GM18907 (cell line): Measurements from ENCODE around the gene KRT12.
"Not testable (repeated sequence)": the region's sequence is repeated elsewhere in the genome, so short reads cannot be mapped to it uniquely, and the experiment has no call there.

Source experiments
- ATAC-seq: cut with Tn5 transposase; IDR thresholded peaks from one replicate; pipeline ENCODE4 v1.9.1; 2021; ENCODE audit warnings: mild to moderate bottlenecking, moderate library complexity; ENCODE audit not compliant: unreplicated experiment

The KRT12 gene

DNA sequence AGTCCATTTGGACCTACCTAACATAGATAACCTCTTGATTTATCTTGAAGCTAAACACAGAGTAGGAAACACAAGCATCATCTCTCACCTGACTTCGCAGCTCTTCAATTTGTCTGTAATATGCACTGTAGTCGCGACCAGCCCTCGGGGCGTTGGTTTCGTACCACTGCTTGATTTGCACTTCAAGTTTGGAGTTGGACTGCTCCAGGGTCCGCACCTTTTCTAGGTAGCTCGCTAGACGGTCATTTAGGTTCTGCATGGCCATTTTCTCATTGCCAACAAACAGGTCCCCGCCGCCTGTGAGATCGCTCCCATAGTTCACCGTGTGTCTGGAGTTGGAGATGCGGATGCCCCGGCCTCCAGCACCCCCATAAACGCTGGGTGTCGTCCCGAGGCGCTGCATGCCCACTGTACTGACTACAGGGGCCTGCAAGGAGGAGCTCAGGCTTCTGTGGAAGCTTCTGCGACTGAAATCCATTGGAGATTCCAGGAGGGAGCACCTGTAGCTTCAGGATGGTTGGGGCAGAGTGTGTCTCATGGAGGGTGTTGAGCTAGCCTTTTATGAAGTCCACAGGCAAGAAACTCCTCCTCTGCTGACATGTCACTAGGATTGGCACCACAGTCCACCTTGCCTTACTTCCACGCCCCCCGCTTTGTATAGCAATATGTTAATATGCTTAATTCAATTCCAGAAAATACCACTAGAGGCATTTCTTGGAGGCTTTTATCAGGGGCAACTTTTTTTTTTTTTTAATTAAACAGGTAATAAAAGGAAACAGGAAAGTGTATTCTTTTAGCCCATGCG, 17.9 kb upstream of the KRT12 start, which contains the start of gene KRT20:
Gene KRT20, minus strand, starts transcription at position 535 of the 805 bp plus-strand sequence. Its CDS starts 57 bp downstream, at position 478.
- ATAC-seq, result no peak

DNA sequence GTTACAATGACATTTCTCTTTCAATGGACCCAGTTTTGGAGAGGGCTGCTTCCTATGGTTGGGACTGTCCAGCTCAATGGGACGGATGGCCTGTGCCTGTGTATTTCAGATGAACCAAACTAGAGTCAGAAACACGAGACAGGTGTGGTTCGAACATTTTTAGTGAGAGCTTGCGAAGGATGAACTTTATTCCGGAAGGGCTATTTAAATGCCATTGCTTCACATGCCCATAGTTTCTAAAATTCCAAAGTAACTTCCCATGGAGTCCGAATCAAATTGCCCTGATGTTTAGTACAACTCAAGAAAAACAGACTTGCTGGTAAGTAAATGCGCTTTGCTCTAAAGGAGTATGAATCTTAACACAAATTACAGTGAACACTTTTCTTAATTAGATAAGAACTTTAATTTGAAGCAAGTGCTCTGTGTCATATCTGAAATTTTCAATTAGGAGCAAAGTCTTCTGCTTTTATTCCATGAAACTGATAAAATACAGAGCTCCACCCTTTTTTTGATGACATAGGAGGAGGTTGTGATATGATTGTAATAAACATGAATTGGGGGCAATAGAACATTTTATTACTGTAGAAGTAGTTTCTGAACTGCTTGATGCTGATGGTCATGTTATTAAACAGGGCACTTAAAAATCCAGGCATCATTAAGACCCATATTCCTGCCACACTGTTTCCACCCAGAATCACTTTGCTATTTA, 16.8 kb upstream of the KRT12 start:
- ATAC-seq, result no peak

DNA sequence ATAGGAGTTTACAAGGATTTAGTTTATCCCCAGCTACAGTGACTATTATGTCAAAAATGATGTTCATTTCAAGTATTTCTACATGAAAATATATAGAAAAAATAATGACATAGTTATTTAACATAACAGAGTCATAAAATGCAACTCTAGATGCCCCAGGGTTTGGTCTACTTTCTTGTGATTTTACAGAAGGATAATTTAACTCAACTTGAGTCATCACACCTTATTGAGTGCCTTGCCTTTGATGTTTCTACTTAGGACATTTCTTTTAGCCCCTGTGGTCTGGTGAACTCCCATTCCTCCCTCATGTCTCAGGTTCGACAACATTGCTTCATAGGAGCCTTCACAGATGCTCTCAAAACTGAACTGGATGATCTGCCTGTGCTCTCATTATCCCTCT, 16.0 kb upstream of the KRT12 start:
- no peak for ATAC-seq

DNA sequence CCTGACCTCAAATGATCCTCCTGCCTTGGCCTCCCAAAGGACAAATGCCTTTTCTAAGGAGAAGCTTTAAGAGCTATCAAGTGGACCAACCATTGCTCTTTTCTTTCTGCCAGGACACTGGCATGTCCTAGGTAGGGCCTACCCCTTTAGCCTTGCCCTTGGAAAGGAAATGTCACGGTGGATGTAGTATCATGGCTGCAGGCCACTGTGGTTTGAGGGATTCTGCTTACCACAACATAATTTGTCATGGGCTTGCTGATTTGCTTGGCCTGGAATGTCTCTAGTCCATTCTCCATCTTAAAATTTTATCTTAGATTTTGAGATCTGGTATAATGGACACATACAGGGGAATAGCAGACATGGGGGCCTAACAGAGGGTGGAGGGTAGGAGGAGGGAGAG, 12.0 kb upstream of the KRT12 start:
- ATAC-seq, result no peak

DNA sequence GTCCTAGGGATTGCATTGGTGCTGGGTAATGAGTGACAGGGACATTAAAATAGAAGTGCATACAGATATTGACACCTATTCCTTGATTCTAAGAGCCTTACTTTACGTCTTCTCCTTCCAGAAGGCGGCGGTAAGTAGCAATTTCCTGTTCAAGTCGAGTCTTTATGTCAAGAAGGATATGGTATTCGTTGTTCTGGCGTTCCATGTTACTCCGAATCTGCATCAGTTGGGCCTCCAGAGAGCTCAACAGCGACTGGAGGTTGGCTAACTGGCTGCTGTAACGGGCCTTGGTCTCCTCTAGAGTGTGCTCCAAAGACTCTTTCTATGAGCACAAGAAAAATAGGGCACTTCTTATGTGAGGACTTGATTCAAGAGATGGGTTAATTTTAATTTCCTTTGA, 11.0 kb upstream of the KRT12 start:
- ATAC-seq, result no peak

DNA sequence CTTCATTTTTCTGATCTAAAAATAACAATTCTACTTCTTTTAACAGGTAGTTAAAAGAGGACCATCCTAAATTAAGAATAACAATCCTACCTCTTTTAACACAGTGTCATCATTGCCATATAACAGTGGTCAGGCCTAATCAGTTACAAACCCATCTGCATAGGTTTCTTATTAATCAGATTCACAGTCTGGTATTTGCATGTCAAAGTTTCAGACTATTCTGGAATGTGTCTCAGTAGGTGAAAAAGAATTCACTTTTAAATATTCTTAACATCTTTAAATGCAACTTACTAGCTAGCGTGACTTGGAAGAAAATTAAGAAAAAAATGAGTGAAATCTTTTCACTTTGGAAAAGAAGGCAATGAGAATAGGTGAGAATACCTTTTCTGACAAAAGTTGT, 6.8 kb upstream of the KRT12 start:
- no peak for ATAC-seq

DNA sequence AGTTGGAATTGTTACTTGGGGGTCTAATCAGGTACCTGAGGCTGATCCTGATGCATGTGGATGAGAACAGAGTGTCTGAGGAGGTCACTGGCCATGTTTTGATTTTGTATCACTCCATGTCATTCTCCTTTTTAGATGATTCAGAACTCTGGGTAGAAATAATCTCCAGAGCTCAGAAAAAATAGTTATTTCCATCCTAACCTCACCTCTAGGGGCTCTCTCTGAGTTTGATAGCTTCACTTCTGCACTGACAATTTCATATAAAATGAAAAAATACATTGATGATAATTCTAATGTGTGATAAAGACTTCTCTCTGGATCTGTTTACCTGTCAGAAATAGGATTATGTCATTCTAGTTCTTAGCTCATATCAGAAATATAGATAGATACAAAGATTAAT, 6.2 kb upstream of the KRT12 start:
- no peak for ATAC-seq

DNA sequence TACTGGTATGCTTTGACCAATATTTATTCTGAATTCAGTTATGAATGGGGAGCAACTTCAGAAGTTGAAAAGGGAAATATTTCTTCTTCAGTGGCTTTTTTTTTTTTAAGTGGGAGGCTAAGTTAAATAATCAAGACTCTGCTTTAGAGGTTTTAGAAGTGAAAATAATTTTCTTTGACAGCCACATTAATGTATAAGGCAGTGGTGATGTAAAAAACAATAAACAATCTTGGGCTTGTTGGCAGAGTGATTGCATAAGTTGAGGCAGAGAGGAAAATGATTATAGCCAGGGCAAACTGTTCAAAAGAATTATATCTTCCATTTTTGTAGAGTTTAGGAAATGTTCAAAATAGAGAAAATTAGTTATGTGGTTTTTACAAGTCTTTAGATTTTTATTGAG, 5.4 kb upstream of the KRT12 start:
- no peak for ATAC-seq

DNA sequence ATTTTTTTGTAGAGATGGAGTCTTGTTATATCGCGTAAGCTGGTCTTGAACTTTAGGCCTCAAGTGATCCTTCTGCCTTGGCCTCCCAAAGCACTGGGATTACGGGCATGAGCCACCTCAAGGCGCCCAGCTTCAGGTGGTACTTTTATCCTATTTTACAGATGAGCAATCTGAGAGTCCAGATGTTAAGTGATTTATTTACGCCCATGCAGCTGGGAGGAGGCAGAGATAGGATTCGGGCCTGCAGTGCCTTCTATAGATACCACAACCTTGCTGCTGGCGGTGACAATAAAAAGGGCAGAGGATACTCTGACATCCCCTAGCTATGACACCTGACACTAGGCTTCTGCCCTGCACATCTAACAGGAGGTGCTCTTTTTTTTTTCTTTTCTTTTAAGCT, 4.3 kb upstream of the KRT12 start:
- ATAC-seq, result no peak

DNA sequence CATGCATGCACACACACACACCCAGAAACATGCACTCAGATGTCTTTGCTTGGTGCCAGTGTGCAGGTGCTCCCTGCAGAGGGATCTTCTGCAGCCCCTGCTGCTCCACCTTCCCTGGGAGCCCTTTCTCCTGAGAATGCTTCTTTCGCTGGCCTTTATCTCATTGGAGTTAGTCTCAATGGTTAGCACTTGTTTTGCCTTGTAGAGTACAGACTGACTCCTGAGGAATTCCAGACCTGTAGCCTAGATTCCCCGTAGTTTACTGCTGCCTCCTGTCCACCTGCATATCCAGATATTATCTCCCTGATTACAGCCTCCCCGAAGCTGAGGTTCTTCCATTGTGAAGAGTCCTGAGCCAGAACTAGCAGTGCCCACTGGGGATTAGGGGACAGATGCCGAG, 3.1 kb upstream of the KRT12 start:
- ATAC-seq, result no peak

DNA sequence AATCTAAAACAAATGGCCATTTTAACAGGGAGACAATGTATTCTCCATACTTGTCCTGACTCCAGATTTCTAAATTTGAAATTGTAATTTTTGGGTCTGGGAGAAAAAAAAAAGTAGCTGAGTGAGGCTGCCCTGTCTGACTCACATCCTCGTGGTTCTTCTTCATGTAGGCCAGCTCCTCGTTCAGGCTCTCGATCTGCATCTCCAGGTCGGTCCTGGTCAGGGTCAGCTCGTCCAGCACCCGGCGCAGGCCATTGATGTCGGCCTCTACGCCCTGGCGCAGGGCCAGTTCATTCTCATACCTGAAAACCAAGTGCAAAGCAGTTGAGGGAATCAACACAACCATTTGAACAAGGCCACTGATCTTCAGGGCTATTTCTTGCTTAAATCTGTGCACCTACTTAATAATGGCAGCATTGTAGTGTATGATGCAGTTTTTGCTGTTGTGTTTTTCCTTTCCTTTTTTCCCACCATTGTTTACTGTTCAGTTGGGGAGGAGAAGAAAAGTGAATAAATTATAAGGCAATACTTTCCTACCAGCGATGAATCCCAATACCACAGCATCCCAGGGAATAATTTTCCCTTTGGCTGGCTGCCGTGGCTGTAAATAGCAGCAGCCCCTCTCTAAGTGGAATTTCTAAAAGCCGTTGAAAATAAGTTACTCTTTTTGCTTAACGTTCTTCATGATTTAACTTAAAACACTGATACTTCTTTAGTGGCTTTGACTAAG, 2.2 kb downstream of the KRT12 start:
- ATAC-seq, result no peak

DNA sequence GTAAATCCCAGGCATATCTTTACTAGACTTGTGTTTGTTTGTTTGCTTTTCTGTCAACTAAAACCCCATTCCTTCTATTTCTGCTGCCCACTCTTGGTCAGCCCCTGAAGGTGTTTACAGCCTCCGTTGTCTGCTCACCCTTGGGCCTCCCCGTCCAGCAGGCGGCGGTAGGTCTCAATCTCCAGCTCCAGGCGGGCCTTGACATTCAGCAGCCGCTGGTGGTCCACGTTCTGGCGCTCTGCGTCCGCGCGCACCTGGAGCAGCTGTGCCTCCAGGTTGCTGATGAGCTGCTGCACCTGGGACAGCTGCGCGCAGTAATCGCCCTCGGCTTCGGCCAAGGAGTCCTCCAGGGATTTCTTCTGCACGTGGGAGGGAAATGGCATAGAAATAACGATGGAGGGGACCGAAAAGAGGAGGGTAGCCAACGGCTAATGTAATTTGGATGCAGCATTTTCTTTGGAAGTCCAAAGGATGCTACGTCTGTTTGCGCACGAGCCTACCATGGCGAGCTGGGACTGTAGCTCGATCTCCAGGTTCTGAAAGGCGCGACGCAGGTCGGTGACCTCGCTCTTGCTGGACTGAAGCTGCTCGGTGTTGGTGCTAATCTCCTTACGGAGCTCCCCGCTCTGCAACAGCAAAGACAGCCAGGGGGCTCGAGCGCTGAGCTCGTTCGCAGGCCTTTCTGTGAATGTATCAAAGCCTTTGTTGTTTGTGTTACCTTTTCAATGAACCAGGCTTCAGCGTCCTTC, 3.9 kb downstream of the KRT12 start:
- no peak for ATAC-seq

DNA sequence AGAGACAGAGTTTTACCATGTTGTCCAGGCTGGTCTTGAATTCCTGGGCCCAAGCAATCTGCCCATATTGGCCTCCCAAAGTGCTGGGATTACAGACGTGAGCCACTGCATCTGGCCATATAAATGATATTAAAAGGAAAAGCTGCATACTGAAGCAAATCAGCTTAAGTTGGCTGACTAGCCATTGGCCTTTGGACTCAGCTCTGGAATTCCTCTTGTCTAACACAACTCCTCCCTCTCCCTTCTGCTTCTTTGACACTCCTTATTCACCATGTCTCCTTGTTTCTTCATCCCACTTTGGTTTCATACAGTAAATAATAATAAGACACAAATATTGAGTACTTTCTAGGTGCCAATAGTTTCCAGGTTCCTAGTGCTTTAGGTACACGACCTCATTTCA, 7.5 kb downstream of the KRT12 start:
- ATAC-seq, result no peak

DNA sequence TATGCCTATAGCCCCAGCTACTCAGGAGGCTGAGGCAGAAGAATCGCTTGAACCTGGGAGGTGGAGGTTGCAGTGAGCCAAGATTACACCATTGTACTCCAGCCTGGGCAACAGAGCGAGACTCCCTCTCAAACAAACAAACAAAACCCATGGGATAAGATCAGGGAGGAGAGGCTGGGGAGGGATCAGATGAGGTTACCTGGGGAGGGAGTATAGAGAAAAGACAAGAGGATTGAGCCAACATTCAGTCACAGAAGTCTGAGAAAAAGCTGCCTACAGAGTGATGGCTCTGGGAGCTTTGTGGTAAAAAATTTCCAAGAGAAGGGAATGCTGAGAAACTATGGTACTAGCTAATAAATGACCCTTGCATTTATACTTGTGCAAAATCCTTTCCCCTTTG, 8.4 kb downstream of the KRT12 start:
- ATAC-seq, result not testable (repeated sequence)

DNA sequence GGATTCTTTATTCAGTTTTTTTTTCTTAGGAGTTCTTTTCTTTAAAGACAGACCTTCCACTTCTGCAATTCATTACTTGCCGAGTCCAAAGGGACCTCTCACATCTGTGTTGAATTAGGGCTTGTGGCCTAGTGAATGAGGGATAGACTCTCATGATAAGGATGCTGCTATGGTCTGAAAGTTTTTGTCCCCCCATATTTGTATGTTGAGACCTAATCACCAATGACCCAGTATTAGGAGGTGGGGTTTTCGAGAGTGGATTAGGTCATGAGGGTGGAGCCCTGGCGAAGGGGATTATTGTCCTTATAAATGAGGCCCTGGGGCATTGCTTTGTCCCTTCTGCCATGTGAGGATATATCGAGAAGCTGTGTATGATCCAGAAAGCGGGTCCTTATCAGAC, 9.5 kb downstream of the KRT12 start:
- no peak for ATAC-seq

DNA sequence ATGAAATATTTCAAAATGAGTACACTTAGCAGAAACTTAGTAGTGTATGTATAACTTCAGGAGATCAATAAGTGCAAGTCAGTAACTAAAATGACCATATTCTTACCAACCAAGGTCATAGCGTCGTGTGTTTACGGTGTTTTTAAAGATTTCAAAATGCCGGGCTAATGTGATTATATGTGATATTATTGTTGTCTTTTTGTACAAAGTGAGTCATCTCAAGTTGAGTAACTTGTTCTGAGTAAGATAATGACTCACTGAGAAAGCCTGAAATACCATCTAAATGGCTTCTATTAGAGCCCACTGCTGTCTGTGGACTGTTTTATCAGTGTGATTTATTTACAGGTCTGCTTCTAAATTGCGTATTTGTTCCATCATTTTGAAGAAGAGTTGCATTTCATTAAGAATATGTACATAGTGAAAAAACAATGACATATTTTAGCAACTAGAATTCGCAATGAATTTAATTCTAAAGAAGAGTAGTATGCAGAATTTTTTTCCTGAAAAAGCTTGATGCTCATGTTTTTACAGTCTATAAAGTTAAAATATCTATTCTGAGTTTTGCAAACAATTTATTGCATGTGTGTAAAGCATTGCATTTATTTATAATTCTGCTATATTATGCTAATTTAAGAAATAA, 12.7 kb downstream of the KRT12 start:
- no peak for ATAC-seq

DNA sequence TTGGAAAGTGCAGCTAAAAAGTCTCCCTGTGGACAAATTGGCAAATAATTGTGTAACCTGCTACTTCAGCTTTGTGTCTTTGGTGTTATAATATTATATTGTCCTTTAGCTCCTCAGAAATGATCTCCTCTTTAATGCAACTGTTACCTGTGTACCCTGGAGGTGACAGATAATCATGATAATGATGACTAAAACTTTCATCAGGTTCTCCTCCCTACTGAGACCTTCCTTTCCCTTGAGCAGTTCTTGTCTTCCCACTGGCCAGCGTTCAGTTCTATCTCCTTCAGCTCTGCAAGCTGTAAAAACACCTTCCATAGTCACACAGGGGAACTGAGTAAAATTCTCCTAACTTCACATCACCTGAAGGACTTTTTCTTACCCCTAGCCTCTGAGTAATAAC, 14.7 kb downstream of the KRT12 start:
- ATAC-seq, result no peak

DNA sequence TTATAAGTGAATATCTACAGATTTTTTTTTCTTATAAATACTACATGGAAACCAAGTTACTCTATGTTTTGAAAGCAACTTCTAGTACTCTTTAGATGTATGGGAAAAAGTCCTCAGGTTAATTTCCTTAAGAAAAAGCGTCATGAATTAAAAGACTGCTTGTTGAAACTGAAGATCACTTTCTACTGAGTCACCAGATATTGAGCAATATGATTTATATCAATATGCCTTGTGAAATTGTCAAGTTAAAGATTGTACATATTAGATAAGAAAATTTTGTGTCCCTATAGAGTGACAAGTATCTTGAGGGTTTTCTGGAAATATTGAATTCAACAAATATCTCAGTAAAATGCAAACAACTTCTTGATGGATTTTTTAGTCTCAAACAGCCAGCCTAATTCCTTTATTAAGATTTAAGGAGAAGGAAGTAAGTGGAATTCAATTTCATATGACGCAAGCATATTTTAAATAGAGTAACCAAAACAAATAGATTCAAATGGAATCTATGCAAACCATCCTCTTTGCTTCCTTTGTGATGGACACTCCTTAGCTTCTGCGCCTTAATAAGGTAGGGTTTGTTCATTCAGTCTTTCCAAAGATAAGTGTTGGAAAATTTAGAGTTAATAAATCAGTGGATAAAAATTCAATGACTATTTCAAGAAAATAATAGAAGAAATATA, 16.6 kb downstream of the KRT12 start:
- ATAC-seq, result no peak

DNA sequence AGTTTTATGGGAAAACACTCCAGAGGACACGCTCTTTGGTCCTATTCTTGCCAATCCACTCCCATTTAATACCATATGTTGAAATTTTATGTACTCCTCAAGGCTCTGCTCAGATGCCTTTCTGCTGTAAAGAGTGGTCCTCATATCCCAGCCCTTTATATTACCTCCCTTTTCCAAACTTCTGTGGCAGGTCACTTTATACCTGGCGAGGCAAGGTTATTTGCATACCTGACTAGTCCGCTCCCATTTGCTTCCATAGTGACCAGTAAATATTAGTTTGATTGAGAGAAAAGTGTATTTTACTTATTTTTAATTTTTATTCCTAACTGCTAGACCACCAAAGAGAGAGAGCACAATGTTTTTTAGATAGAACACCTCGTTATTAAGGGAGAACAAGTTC, 17.3 kb downstream of the KRT12 start:
- no peak for ATAC-seq

DNA sequence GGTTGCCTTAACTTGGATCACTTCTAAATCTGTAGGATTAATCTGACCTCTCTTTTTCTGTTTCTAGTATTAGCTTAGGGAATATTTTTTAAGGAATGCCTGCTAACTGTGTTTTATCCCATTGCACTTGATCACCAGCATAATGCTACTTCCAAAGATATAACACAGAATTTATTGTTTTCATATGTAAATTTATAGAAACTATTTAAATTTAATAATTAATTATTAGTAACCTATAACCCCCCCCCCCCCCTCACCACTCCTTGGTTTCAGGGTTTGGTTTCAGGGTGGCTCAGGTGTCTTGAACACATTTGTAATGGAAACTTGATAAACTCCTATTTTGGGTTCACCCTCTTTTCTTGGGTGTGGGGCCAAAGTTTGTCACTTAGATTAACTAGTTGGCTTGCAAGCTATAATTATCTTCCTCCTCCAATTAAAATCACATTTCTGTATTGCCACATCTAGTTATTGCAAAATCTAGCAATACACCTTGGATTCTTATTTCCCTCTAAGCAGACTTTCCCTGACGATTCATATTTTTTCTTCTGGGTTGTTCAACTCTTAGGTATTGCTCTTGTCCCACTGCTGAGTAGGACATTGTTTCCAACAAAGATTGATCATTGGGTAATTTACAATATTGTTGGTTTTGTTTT, 18.3 kb downstream of the KRT12 start:
- ATAC-seq, result no peak
